NB4 (cell line): Measurements from ENCODE around the gene GABBR2.

Experiments used
- CTCF ChIP-seq: IDR thresholded peaks from one replicate; pipeline ENCODE4 v1.5.1; 2012; ENCODE audit warnings: low read depth, low read length
- MAX ChIP-seq: IDR thresholded peaks from 2 replicates; pipeline ENCODE4 v1.6.1; 2011; ENCODE audit warnings: low read depth, low read length
- MYC ChIP-seq: IDR thresholded peaks from 2 replicates; pipeline ENCODE4 v1.6.1; 2011; ENCODE audit warnings: low read depth, low read length
- POLR2A ChIP-seq: IDR thresholded peaks from 2 replicates; pipeline ENCODE4 v1.6.1; 2011; ENCODE audit warnings: mild to moderate bottlenecking; ENCODE audit not compliant: insufficient read length; ENCODE audit errors: extremely low read depth

DNA sequence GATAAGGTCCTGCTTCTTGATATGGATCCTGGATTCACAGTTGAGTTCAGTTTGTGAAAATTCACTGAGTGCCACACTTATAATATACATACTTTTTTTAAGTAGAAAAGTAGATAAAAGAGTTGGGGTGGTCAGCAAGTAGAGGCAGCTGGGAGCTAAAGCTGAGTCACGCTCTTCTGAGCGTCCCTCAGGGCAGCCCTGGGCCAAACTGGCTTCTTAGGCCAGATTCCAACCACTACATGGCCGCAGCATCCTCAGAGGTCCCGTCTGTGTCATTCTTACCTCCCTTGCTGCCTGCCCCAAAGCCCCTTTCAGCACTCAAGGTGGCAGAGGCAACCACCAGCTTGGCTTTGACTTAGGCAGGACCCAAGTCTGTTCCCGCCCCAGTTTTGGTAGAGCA lies 329.9 kb downstream of the GABBR2 start:
- TF ChIP-seq POLR2A (no peak), CTCF (no peak), MYC (no peak), MAX (no peak)
